Measurements from ENCODE around the gene SPAG16. TPM values are rescaled to one million over a fixed set of nuclear protein-coding genes. Genes with fewer than 3 reads are reported as not detected.

SPAG16 gene
- total and polyA plus RNA-seq, 2 donors (not counting 1 experiment from before 2014, with no cell fraction given), result 3.4 to 8.6 TPM

- no peak for DNase-seq
- no peak for ATAC-seq (ENCODE audit: low read depth)
- Histone ChIP-seq H3K9me3 (ENCODE audit: control extremely low read depth in 1 of 3, control insufficient read depth in 2 of 3, insufficient read depth in 1 of 3, low read length in 2 of 3) (no peaks in the 10 kb centered on the region), H3K9ac (ENCODE audit: low read length) (no peak overlapping the region), H3K36me3 (replicated peaks in 1 of 2; ENCODE audit: control extremely low read depth in 1 of 2, control insufficient read depth in 1 of 2, extremely low read depth in 1 of 2, insufficient read depth in 2 of 2, low read length in 1 of 2) (no peaks in the 10 kb centered on the region), H4K20me1 (ENCODE audit: control insufficient read depth, insufficient read depth, low read length, poor library complexity, severe bottlenecking) (no peaks in the 10 kb centered on the region), H3K27ac (ENCODE audit: low read length in 2 of 2) (no peak overlapping the region), H3K4me1 (ENCODE audit: control insufficient read depth in 2 of 2, insufficient read depth in 2 of 2, low read length in 2 of 2) (no peaks in the 10 kb centered on the region), H3K4me3 (ENCODE audit: control extremely low read depth in 1 of 5, extremely low read depth in 1 of 5, insufficient read depth in 1 of 5, low read depth in 2 of 5, low read length in 4 of 5) (no peak overlapping the region), H2AFZ (ENCODE audit: insufficient read depth, low read depth, low read length, poor library complexity, severe bottlenecking) (no peak overlapping the region), H3K4me2 (replicated peaks; ENCODE audit: low read depth, low read length, poor library complexity, severe bottlenecking) (no peak overlapping the region), H3K27me3 (replicated peaks in 1 of 4; ENCODE audit: control extremely low read depth in 1 of 4, control insufficient read depth in 3 of 4, insufficient read depth in 4 of 4, low read length in 3 of 4) (no peaks in the 10 kb centered on the region), H3K79me2 (ENCODE audit: control insufficient read depth, insufficient read depth, low read length) (no peaks in the 10 kb centered on the region)
- Mint-ChIP-seq H3K27ac (no peak overlapping the region), H3K27me3 (no peaks in the 10 kb centered on the region), H3K9me3 (ENCODE audit: insufficient read depth) (no peaks in the 10 kb centered on the region), H3K4me1 (peaks cover 8% of the 10 kb centered on the region), H3K4me3 (no peak overlapping the region)
- intact Hi-C loops (cut with micrococcal nuclease), result no loop called here
- TF ChIP-seq EZH2 (IDR thresholded peaks at IDR 0.05; ENCODE audit: borderline replicate concordance, insufficient read depth, low read depth, low read length, poor library complexity, severe bottlenecking) (no peak), CTCF (IDR thresholded peaks at IDR 0.05) (no peak)
- ChIA-PET POLR2A (no interaction called here), CTCF (no interaction called here)
- WGBS (ENCODE audit: insufficient coverage), result 100% methylated on average over 2 of the region's 3 CpGs
These were observed 6.2 kb downstream of the SPAG16 start for GRCh38 chr2:213290501-213290900.

- no peak for TF ChIP-seq CTCF (IDR thresholded peaks at IDR 0.05)
- TF ChIP-seq EZH2 (IDR thresholded peaks at IDR 0.05; ENCODE audit: borderline replicate concordance, insufficient read depth, low read depth, low read length, poor library complexity, severe bottlenecking), result no peak
- intact Hi-C loops (cut with micrococcal nuclease), result no loop called here
- ATAC-seq (ENCODE audit: low read depth), result no peak
These were observed 12.0 kb downstream of the SPAG16 start for GRCh38 chr2:213296270-213296669.

More at GRCh38 chr2:213296270-213296669, 12.0 kb downstream of the SPAG16 start:
- DNase-seq, result no peak
- ChIA-PET POLR2A (no interaction called here), CTCF (no interaction called here)
- H3K9me3 ChIP-seq (ENCODE audit: control extremely low read depth in 1 of 3, control insufficient read depth in 2 of 3, insufficient read depth in 1 of 3, low read length in 2 of 3), result no peaks in the 10 kb centered on the region
- no peak overlapping the region for H3K4me3 ChIP-seq (ENCODE audit: control extremely low read depth in 1 of 5, extremely low read depth in 1 of 5, insufficient read depth in 1 of 5, low read depth in 2 of 5, low read length in 4 of 5)
- H3K27ac ChIP-seq (ENCODE audit: low read length in 2 of 2), result no peak overlapping the region
- H3K27me3 ChIP-seq (replicated peaks in 1 of 4; ENCODE audit: control extremely low read depth in 1 of 4, control insufficient read depth in 3 of 4, insufficient read depth in 4 of 4, low read length in 3 of 4), result no peaks in the 10 kb centered on the region
- H3K9ac ChIP-seq (ENCODE audit: low read length), result no peak overlapping the region
- H2AFZ ChIP-seq (ENCODE audit: insufficient read depth, low read depth, low read length, poor library complexity, severe bottlenecking), result no peak overlapping the region
- Mint-ChIP-seq H3K4me3 (no peak overlapping the region), H3K4me1 (no peaks in the 10 kb centered on the region), H3K27ac (no peak overlapping the region), H3K27me3 (no peaks in the 10 kb centered on the region), H3K9me3 (ENCODE audit: insufficient read depth) (no peaks in the 10 kb centered on the region)
- H3K36me3 ChIP-seq (replicated peaks in 1 of 2; ENCODE audit: control extremely low read depth in 1 of 2, control insufficient read depth in 1 of 2, extremely low read depth in 1 of 2, insufficient read depth in 2 of 2, low read length in 1 of 2), result peaks cover 3 to 8% of the 10 kb centered on the region in 2 experiments
- H3K4me1 ChIP-seq (ENCODE audit: control insufficient read depth in 2 of 2, insufficient read depth in 2 of 2, low read length in 2 of 2), result no peaks in the 10 kb centered on the region
- H3K4me2 ChIP-seq (replicated peaks; ENCODE audit: low read depth, low read length, poor library complexity, severe bottlenecking), result no peak overlapping the region
- 94% methylated on average over 2 of the region's 5 CpGs for WGBS (ENCODE audit: insufficient coverage)
- no peaks in the 10 kb centered on the region for H3K79me2 ChIP-seq (ENCODE audit: control insufficient read depth, insufficient read depth, low read length)
- no peaks in the 10 kb centered on the region for H4K20me1 ChIP-seq (ENCODE audit: control insufficient read depth, insufficient read depth, low read length, poor library complexity, severe bottlenecking)

Data from B cell (primary cell).